GM12878 (cell line): ENCODE measurements around the gene NOS1. TPM values are rescaled to one million over a fixed set of nuclear protein-coding genes. Genes with fewer than 3 reads are reported as not detected.

ENCODE experiments used
- ATAC-seq: fragments of 200-7000 bp; cut with Tn5 transposase; 3 replicates; pipeline ENCODE4 v1.9.1; 2020; ENCODE audit warnings: mild to moderate bottlenecking, moderate library complexity
- BruUV-seq: library from RNA; stranded (reverse); fragments of 400-500 nt; replicated peaks from 2 replicates; lab custom pipeline; 2021; lab: Mats Ljungman, UMichigan
- CTCF ChIA-PET: fragments of 300-600 bp; sonication (Branson Sonifier 250); formaldehyde crosslinking; extraction: SDS; loops from one replicate; lab custom pipeline; 2021; ENCODE audit warnings: inconsistent platforms; lab: Yijun Ruan, JAX
- POLR2A ChIA-PET: fragments of 350-600 bp; formaldehyde crosslinking; extraction: SDS; loops from one replicate; lab custom pipeline; 2021; ENCODE audit warnings: inconsistent platforms; lab: Charles Lee
- RAD21 ChIA-PET: fragments of 300-600 bp; sonication (Branson Sonifier 250); formaldehyde crosslinking; loops from one replicate; lab custom pipeline; 2023; ENCODE audit warnings: antibody characterized with exemption; ENCODE audit not compliant: unreplicated experiment; lab: Charles Lee
- SMC1A ChIA-PET: fragments of 300-600 bp; sonication (Branson Sonifier 250); formaldehyde crosslinking; loops from one replicate; lab custom pipeline; 2023; ENCODE audit not compliant: unreplicated experiment, uncharacterized antibody; lab: Charles Lee
- DNase-seq: peaks from one replicate; pipeline ENCODE4 v3.0.0-alpha.2; 2011; ENCODE audit warnings: low read depth, low spot score
- FAIRE-seq: peaks from 3 replicates; lab custom pipeline; 2011; peaks lifted over from hg19 to GRCh38; lab: Jason Lieb, UNC
- H2AFZ ChIP-seq: 2 replicates; pipeline ENCODE4 v1.6.0; 2011; ENCODE audit warnings: low read depth, low read length, control low read depth; ENCODE audit not compliant: control insufficient read depth
- H3K27ac ChIP-seq: 2 replicates; pipeline ENCODE4 v1.5.1; 2011; ENCODE audit warnings: control low read depth; ENCODE audit not compliant: control insufficient read depth, insufficient read depth
- H3K27me3 ChIP-seq, 2 experiments: replicated peaks in 1 of 2; 2 replicates each; pipeline versions ENCODE4 v1.6.0 to v1.6.1; 2011; ENCODE audit warnings: low read length in 1 of 2; ENCODE audit not compliant: control insufficient read depth in 2 of 2, insufficient read depth in 2 of 2
- H3K36me3 ChIP-seq, 2 experiments: 2 replicates each; pipeline ENCODE4 v1.5.1; 2011; ENCODE audit warnings: low read length in 1 of 2; ENCODE audit not compliant: control insufficient read depth in 2 of 2, insufficient read depth in 2 of 2
- H3K4me1 ChIP-seq: 2 replicates; pipeline ENCODE4 v1.6.1; 2011; ENCODE audit warnings: mild to moderate bottlenecking, low read length, moderate library complexity, mixed read lengths; ENCODE audit not compliant: control insufficient read depth, insufficient read depth
- H3K4me2 ChIP-seq: 2 replicates; pipeline ENCODE4 v1.6.0; 2011; ENCODE audit warnings: control low read depth; ENCODE audit not compliant: control insufficient read depth, insufficient read depth
- H3K4me3 ChIP-seq: fragments of 200-600 bp; sonication (generic); 2 replicates; pipeline ENCODE4 v1.5.1; 2016
- H3K79me2 ChIP-seq: 2 replicates; pipeline ENCODE4 v1.6.0; 2011; ENCODE audit warnings: low read length; ENCODE audit not compliant: control insufficient read depth, insufficient read depth
- H3K9ac ChIP-seq: 2 replicates; pipeline ENCODE4 v1.8.0; 2011; ENCODE audit warnings: low read length, control low read depth, mixed read lengths; ENCODE audit not compliant: control insufficient read depth, insufficient read depth
- H3K9me3 ChIP-seq: replicated peaks from 3 replicates; pipeline ENCODE4 v1.5.1; 2011; ENCODE audit warnings: mild to moderate bottlenecking, low read length; ENCODE audit not compliant: control insufficient read depth, insufficient read depth
- H4K20me1 ChIP-seq: 2 replicates; pipeline ENCODE4 v1.6.0; 2011; ENCODE audit not compliant: control insufficient read depth, insufficient read depth
- ATF3 ChIP-seq: IDR thresholded peaks from 2 replicates; pipeline ENCODE4 v1.6.1; 2011; ENCODE audit warnings: low read depth, mild to moderate bottlenecking, low read length, moderate library complexity, borderline replicate concordance; ENCODE audit errors: extremely low read depth
- ATF7 ChIP-seq: fragments of 450-650 bp; IDR thresholded peaks from 2 replicates; pipeline ENCODE4 v1.6.1; 2016; ENCODE audit warnings: low read depth, mild to moderate bottlenecking
- BHLHE40 ChIP-seq, 2 experiments: fragments of 450-650 bp in 1 of 2; IDR thresholded peaks; 2 replicates each; pipeline ENCODE4 v1.6.1; 2011 to 2017; ENCODE audit warnings: low read depth in 2 of 2, borderline replicate concordance in 1 of 2, improper control_type of control experiment in 1 of 2, low read length in 1 of 2, mild to moderate bottlenecking in 1 of 2
- CHD4 ChIP-seq: fragments of 200-600 bp; sonication (generic); IDR thresholded peaks from 2 replicates; pipeline ENCODE4 v1.6.1; 2016; ENCODE audit warnings: mild to moderate bottlenecking
- CREM ChIP-seq: IDR thresholded peaks from 2 replicates; pipeline ENCODE4 v1.6.1; 2014; ENCODE audit warnings: antibody characterized with exemption, low read depth
- EP300 ChIP-seq, 2 experiments: fragments of 150-350 bp in 1 of 2; IDR thresholded peaks; 2 replicates each; pipeline ENCODE4 v1.6.1; 2011 to 2012; ENCODE audit warnings: low read depth in 2 of 2, low read length in 2 of 2, borderline replicate concordance in 1 of 2, improper control_type of control experiment in 1 of 2, inconsistent platforms in 1 of 2; ENCODE audit not compliant: control insufficient read depth in 1 of 2
- FOS ChIP-seq: IDR thresholded peaks from 3 replicates; pipeline ENCODE4 v1.6.1; 2011; ENCODE audit warnings: borderline replicate concordance; ENCODE audit not compliant: insufficient read length; ENCODE audit errors: extremely low read depth
- FOXK2 ChIP-seq: fragments of 450-650 bp; IDR thresholded peaks from 2 replicates; pipeline ENCODE4 v1.6.1; 2017; ENCODE audit warnings: mild to moderate bottlenecking, moderate library complexity
- GATAD2B ChIP-seq: fragments of 450-650 bp; conservative IDR thresholded peaks from 2 replicates; pipeline ENCODE4 v1.6.1; 2017; ENCODE audit warnings: low read depth, mild to moderate bottlenecking, moderate library complexity
- HCFC1 ChIP-seq: fragments of 150-350 bp; IDR thresholded peaks from 2 replicates; pipeline ENCODE4 v1.6.1; 2014; ENCODE audit warnings: low read length
- JUND ChIP-seq: IDR thresholded peaks from 2 replicates; pipeline ENCODE4 v1.6.1; 2012; ENCODE audit warnings: low read depth, mild to moderate bottlenecking, low read length, improper control_type of control experiment, moderate library complexity
- KLF5 ChIP-seq: fragments of 450-650 bp; IDR thresholded peaks from 2 replicates; pipeline ENCODE4 v1.6.1; 2014; ENCODE audit warnings: mild to moderate bottlenecking; ENCODE audit not compliant: partially characterized antibody
- MXI1 ChIP-seq: fragments of 150-350 bp; IDR thresholded peaks from 2 replicates; pipeline ENCODE4 v1.6.1; 2011; ENCODE audit warnings: low read depth, mild to moderate bottlenecking, inconsistent platforms, low read length, improper control_type of control experiment
- NFYA ChIP-seq: IDR thresholded peaks from 2 replicates; pipeline ENCODE4 v1.6.1; 2011; ENCODE audit warnings: low read depth, mild to moderate bottlenecking, low read length, improper control_type of control experiment, borderline replicate concordance
- SP1 ChIP-seq: IDR thresholded peaks from one replicate; pipeline ENCODE4 v1.6.1; 2011; ENCODE audit warnings: low read depth, low read length
- SUZ12 ChIP-seq: fragments of 200-600 bp; sonication (generic); IDR thresholded peaks from one replicate; pipeline ENCODE4 v1.6.1; 2018; ENCODE audit warnings: antibody characterized with exemption, mild to moderate bottlenecking; ENCODE audit not compliant: unreplicated experiment
- ZBTB33 ChIP-seq: fragments of 450-650 bp; IDR thresholded peaks from 2 replicates; pipeline ENCODE4 v1.6.1; 2017; ENCODE audit warnings: mild to moderate bottlenecking
- ZNF274 ChIP-seq: IDR thresholded peaks from one replicate; pipeline ENCODE4 v1.8.0; 2011; ENCODE audit not compliant: insufficient read length, insufficient read depth
- WGBS: methylation state at CpG from one replicate; pipeline ENCODE4 v1.1.6; 2016; ENCODE audit warnings: low lambda C conversion rate; ENCODE audit not compliant: insufficient replicate concordance, insufficient coverage; ENCODE audit errors: missing lambda C conversion rate; 5-methylcytosine and 5-hydroxymethylcytosine counted together
- in situ Hi-C: fragments of 300-500 bp; cut with MboI; formaldehyde crosslinking; loops from 9 replicates; pipeline ENCODE4 v1.14.3; 2018; ENCODE audit warnings: mixed read lengths
- intact Hi-C: fragments of 100-400 bp; cut with micrococcal nuclease; formaldehyde crosslinking; loops from one replicate; pipeline ENCODE4 v1.14.2; 2022; ENCODE audit not compliant: unreplicated experiment
- polyA plus RNA-seq, 11 experiments: library from polyadenylated mRNA; depleted of rRNA in 4 of 11; unstranded in 6 of 11; stranded (reverse) in 5 of 11; fragments of >200 nt; fragmentation: Nextera tagmentation in 4 of 11; fragmentation: Illumina TruSeq in 1 of 11; extraction: Ambion mirVana in 4 of 11; extraction: Trizol in 1 of 11; gene quantifications; 1 replicate in 1 of 11; 2 replicates in 10 of 11; pipeline versions ENCODE4 v1.2.1 to v1.2.3, GENCODE V29; 2011 to 2016; ENCODE audit warnings: inconsistent platforms in 2 of 11, missing spikeins in 2 of 11, low read depth in 1 of 11
- total RNA-seq, 4 experiments: library from RNA; depleted of rRNA in 3 of 4; stranded (reverse); fragments of >200 nt in 3 of 4; fragmentation: Illumina TruSeq in 1 of 4; extraction: Trizol in 1 of 4; gene quantifications; 2 replicates each; pipeline versions ENCODE4 v1.2.1 to v1.2.3, GENCODE V29; 2013 to 2021

Gene NOS1
- total and polyA plus RNA-seq, 10 of the 15 experiments (the other 5 are each of a cell fraction or from before 2014, with no cell fraction given): under 0.01 to 0.04 (median 0.01) TPM; not detected in 7

GRCh38 chr12:117282490-117282889 lies 78.9 kb downstream of the NOS1 start:
- peaks cover 4% of the 10 kb centered on the region for H3K4me1 ChIP-seq
- intact Hi-C loops: no loop called here
- RAD21 ChIA-PET: no interaction called here
- WGBS: 30% methylated on average over 5 of the region's 5 CpGs
- no peaks in the 10 kb centered on the region for H3K9me3 ChIP-seq
- no peak overlapping the region for H3K4me2 ChIP-seq
- DNase-seq (no peak), ATAC-seq (no peak), FAIRE-seq (no peak)
- BruUV-seq: no TSS peak
- H3K9ac ChIP-seq: no peak overlapping the region
- no peaks in the 10 kb centered on the region for H4K20me1 ChIP-seq
- no peaks in the 10 kb centered on the region for H3K36me3 ChIP-seq
- SMC1A ChIA-PET: no interaction called here
- no peak for TF ChIP-seq KLF5
- no peak for TF ChIP-seq ZNF274
- TF ChIP-seq CREM: no peak
- TF ChIP-seq ATF7: no peak
- TF ChIP-seq HCFC1: no peak
- no peak for TF ChIP-seq ATF3
- TF ChIP-seq NFYA: no peak
- TF ChIP-seq JUND: no peak
- no peak for TF ChIP-seq SUZ12
- no peak for TF ChIP-seq FOS
- TF ChIP-seq ZBTB33: no peak
- no peak for TF ChIP-seq MXI1
- no peak for TF ChIP-seq CHD4
- no peak for TF ChIP-seq EP300 (IDR thresholded peaks at IDR 0.05; ENCODE audit: borderline replicate concordance in 1 of 2, control insufficient read depth in 1 of 2, low read depth in 2 of 2, low read length in 2 of 2)
- no peak for TF ChIP-seq BHLHE40 (IDR thresholded peaks at IDR 0.05; ENCODE audit: borderline replicate concordance in 1 of 2, low read depth in 2 of 2, low read length in 1 of 2)
- TF ChIP-seq GATAD2B: no peak
- TF ChIP-seq SP1: no peak
- TF ChIP-seq FOXK2: no peak
- no peak overlapping the region for H2AFZ ChIP-seq
- CTCF ChIA-PET: no interaction called here
- in situ Hi-C loops: no loop called here
- H3K79me2 ChIP-seq: no peaks in the 10 kb centered on the region
- no peaks in the 10 kb centered on the region; a peak in 1 of 4 replicates for H3K27me3 ChIP-seq
- H3K4me3 ChIP-seq: no peak overlapping the region
- POLR2A ChIA-PET: no interaction called here
- no peak overlapping the region for H3K27ac ChIP-seq
